Astrocyte of the cerebellum (primary cell): ENCODE measurements around the gene SGCD.

Source experiments
- DNase-seq: peaks from one replicate; pipeline ENCODE4 v3.0.0-alpha.2; 2011; ENCODE audit warnings: low read depth
- H3K4me3 ChIP-seq: 2 replicates; pipeline ENCODE4 v1.5.1; 2011; ENCODE audit warnings: mild to moderate bottlenecking, low read depth, low read length, moderate library complexity
- CTCF ChIP-seq: IDR thresholded peaks from 2 replicates; pipeline ENCODE4 v1.5.1; 2012; ENCODE audit warnings: low read length, low read depth, moderate library complexity, mild to moderate bottlenecking; ENCODE audit errors: missing control alignments
- in situ Hi-C: cut with HindIII; loops from 2 replicates; pipeline ENCODE4 v1.10.0; 2017; ENCODE audit warnings: low sequenced_read_pairs

SGCD gene

GRCh38 chr5:156322666-156323065 lies 4.3 kb upstream of the SGCD start:
- TF ChIP-seq CTCF: no peak
- H3K4me3 ChIP-seq: no peak overlapping the region
- DNase-seq: no peak
- in situ Hi-C loops: no loop called here

- DNase-seq: no peak
- no peak for TF ChIP-seq CTCF
- H3K4me3 ChIP-seq: peak overlapping the region; percentile 29
- in situ Hi-C loops: no loop called here
Observed at GRCh38 chr5:156327296-156327695, 332 bp downstream of the SGCD start.

GRCh38 chr5:156328161-156328560 lies 1.2 kb downstream of the SGCD start:
- in situ Hi-C loops: no loop called here
- TF ChIP-seq CTCF: no peak
- H3K4me3 ChIP-seq: no peak overlapping the region
- DNase-seq: no peak

- in situ Hi-C loops: no loop called here
Observed at GRCh38 chr5:156328766-156329165, 1.8 kb downstream of the SGCD start.

GRCh38 chr5:156329171-156329611 lies 2.2 kb downstream of the SGCD start:
- DNase-seq: no peak
- in situ Hi-C loops: no loop called here
- H3K4me3 ChIP-seq: no peak overlapping the region
- TF ChIP-seq CTCF: no peak

More at GRCh38 chr5:156328766-156329165, 1.8 kb downstream of the SGCD start:
- no peak overlapping the region for H3K4me3 ChIP-seq
- no peak for TF ChIP-seq CTCF
- DNase-seq: no peak

GRCh38 chr5:156330141-156330870 lies 3.3 kb downstream of the SGCD start:
- in situ Hi-C loops: no loop called here
- no peak overlapping the region for H3K4me3 ChIP-seq
- TF ChIP-seq CTCF: no peak
- DNase-seq: no peak
